ENCODE measurements around the gene COL15A1.

COL15A1 gene

GRCh38 chr9:98950262-98950661, 6.6 kb downstream of the COL15A1 start:
- Histone ChIP-seq H3K36me3 (replicated peaks; ENCODE audit: insufficient read depth, low read length) (no peaks in the 10 kb centered on the region), H4K20me1 (ENCODE audit: insufficient read depth, low read length) (no peaks in the 10 kb centered on the region), H3K4me3 (ENCODE audit: low read length) (no peak overlapping the region), H3K9me3 (replicated peaks; ENCODE audit: insufficient read depth, low read length) (no peaks in the 10 kb centered on the region), H3K27me3 (replicated peaks; ENCODE audit: insufficient read depth, low read length) (no peaks in the 10 kb centered on the region), H3K4me1 (ENCODE audit: low read length) (no peaks in the 10 kb centered on the region), H3K79me2 (ENCODE audit: low read length) (no peaks in the 10 kb centered on the region), H3K27ac (ENCODE audit: low read length) (no peak overlapping the region), H3K9ac (ENCODE audit: low read length) (no peak overlapping the region), H3K4me2 (ENCODE audit: low read depth, low read length) (no peak overlapping the region), H3K9me2 (replicated peaks; ENCODE audit: insufficient read depth, low read length) (no peaks in the 10 kb centered on the region), H3F3A (ENCODE audit: insufficient read depth, low read length) (no peaks in the 10 kb centered on the region), H2AFZ (ENCODE audit: low read length) (no peak overlapping the region)
- DNase-seq = no peak
- TF ChIP-seq EZH2phosphoT487 (IDR thresholded peaks at IDR 0.05; ENCODE audit: low read length) (no peak), EZH2 (optimal IDR thresholded peaks at IDR 0.05; ENCODE audit: low read depth, low read length) (no peak), CTCF (IDR thresholded peaks at IDR 0.05; ENCODE audit: low read length) (no peak)

GRCh38 chr9:98951967-98952366, 8.3 kb downstream of the COL15A1 start:
- Histone ChIP-seq H3K27ac (ENCODE audit: low read length) (no peak overlapping the region), H3K4me3 (ENCODE audit: low read length) (no peak overlapping the region), H3K9me2 (replicated peaks; ENCODE audit: insufficient read depth, low read length) (no peaks in the 10 kb centered on the region), H3K36me3 (replicated peaks; ENCODE audit: insufficient read depth, low read length) (no peaks in the 10 kb centered on the region), H4K20me1 (ENCODE audit: insufficient read depth, low read length) (no peaks in the 10 kb centered on the region), H3F3A (ENCODE audit: insufficient read depth, low read length) (no peaks in the 10 kb centered on the region), H3K9me3 (replicated peaks; ENCODE audit: insufficient read depth, low read length) (no peaks in the 10 kb centered on the region), H3K4me1 (ENCODE audit: low read length) (no peaks in the 10 kb centered on the region), H2AFZ (ENCODE audit: low read length) (no peak overlapping the region), H3K79me2 (ENCODE audit: low read length) (no peaks in the 10 kb centered on the region), H3K27me3 (replicated peaks; ENCODE audit: insufficient read depth, low read length) (no peaks in the 10 kb centered on the region), H3K9ac (ENCODE audit: low read length) (no peak overlapping the region), H3K4me2 (ENCODE audit: low read depth, low read length) (no peak overlapping the region)
- TF ChIP-seq CTCF (IDR thresholded peaks at IDR 0.05; ENCODE audit: low read length) = no peak
- no peak for TF ChIP-seq EZH2phosphoT487 (IDR thresholded peaks at IDR 0.05; ENCODE audit: low read length)
- TF ChIP-seq EZH2 (optimal IDR thresholded peaks at IDR 0.05; ENCODE audit: low read depth, low read length) = no peak
- no peak for DNase-seq

GRCh38 chr9:98953581-98954243, 10.0 kb downstream of the COL15A1 start:
- Histone ChIP-seq H3K9me3 (replicated peaks; ENCODE audit: insufficient read depth, low read length) (no peaks in the 10 kb centered on the region), H3K4me2 (ENCODE audit: low read depth, low read length) (no peak overlapping the region), H3K27me3 (replicated peaks; ENCODE audit: insufficient read depth, low read length) (no peaks in the 10 kb centered on the region), H2AFZ (ENCODE audit: low read length) (no peak overlapping the region), H3K9me2 (replicated peaks; ENCODE audit: insufficient read depth, low read length) (no peaks in the 10 kb centered on the region), H3K9ac (ENCODE audit: low read length) (no peak overlapping the region), H3K27ac (ENCODE audit: low read length) (no peak overlapping the region), H4K20me1 (ENCODE audit: insufficient read depth, low read length) (no peaks in the 10 kb centered on the region), H3F3A (ENCODE audit: insufficient read depth, low read length) (no peaks in the 10 kb centered on the region), H3K4me1 (ENCODE audit: low read length) (no peaks in the 10 kb centered on the region), H3K79me2 (ENCODE audit: low read length) (no peaks in the 10 kb centered on the region), H3K36me3 (replicated peaks; ENCODE audit: insufficient read depth, low read length) (no peaks in the 10 kb centered on the region), H3K4me3 (ENCODE audit: low read length) (no peak overlapping the region)
- TF ChIP-seq CTCF (IDR thresholded peaks at IDR 0.05; ENCODE audit: low read length) (no peak), EZH2 (optimal IDR thresholded peaks at IDR 0.05; ENCODE audit: low read depth, low read length) (no peak), EZH2phosphoT487 (IDR thresholded peaks at IDR 0.05; ENCODE audit: low read length) (no peak)
- no peak for DNase-seq
